LNCaP clone FGC (cell line): ENCODE results near the gene CTSK.

Experiments
- DNase-seq: peaks from one replicate; pipeline ENCODE4 v3.0.0-alpha.2; 2011; ENCODE audit warnings: low read depth
- H3K4me3 ChIP-seq: 2 replicates; pipeline ENCODE4 v1.5.1; 2011; ENCODE audit warnings: mild to moderate bottlenecking, low read depth, low read length, control low read depth
- TF ChIP-seq, protein P1 (sequence below): IDR thresholded peaks from 2 replicates; pipeline ENCODE4 v1.5.1; 2012; ENCODE audit warnings: mild to moderate bottlenecking; ENCODE audit not compliant: control insufficient read depth, insufficient read depth; ENCODE audit errors: extremely low read depth

Gene CTSK

DNA sequence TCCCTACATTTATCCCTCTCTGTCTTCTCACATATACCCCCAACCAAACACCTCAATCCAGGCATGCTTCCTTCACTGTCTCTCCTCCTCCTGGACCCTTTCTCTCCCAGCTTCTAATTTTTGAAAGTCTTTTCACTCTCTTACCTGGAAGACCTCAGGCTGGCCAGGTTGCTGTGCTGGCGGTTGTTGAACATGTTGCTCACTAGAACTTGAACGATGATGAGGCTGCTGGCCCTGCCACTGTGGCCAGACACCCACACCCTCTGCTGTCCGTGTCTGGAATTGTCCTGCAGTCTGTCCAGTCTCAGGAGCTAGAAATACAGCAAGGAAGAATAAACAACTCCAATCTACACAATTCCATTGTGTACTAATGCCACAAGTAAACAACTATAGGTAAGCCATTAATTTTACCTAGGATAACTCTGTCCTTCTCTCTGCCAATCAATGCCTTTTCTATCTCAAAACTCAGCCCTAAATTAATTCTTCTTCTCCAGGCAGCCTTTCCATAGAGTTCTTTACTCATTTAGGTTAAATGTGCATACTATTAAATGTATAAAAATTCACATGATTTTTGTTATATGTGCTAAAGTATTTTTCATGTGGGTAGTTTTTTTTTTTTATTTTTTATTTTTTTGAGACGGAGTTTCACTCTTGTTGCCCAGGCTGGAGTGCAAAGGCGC, 5.1 kb upstream of the CTSK start:
- DNase-seq: peak; percentile 70
- no peak overlapping the region for H3K4me3 ChIP-seq
- TF ChIP-seq, protein P1, sequence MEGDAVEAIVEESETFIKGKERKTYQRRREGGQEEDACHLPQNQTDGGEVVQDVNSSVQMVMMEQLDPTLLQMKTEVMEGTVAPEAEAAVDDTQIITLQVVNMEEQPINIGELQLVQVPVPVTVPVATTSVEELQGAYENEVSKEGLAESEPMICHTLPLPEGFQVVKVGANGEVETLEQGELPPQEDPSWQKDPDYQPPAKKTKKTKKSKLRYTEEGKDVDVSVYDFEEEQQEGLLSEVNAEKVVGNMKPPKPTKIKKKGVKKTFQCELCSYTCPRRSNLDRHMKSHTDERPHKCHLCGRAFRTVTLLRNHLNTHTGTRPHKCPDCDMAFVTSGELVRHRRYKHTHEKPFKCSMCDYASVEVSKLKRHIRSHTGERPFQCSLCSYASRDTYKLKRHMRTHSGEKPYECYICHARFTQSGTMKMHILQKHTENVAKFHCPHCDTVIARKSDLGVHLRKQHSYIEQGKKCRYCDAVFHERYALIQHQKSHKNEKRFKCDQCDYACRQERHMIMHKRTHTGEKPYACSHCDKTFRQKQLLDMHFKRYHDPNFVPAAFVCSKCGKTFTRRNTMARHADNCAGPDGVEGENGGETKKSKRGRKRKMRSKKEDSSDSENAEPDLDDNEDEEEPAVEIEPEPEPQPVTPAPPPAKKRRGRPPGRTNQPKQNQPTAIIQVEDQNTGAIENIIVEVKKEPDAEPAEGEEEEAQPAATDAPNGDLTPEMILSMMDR: peak; percentile 95

DNA sequence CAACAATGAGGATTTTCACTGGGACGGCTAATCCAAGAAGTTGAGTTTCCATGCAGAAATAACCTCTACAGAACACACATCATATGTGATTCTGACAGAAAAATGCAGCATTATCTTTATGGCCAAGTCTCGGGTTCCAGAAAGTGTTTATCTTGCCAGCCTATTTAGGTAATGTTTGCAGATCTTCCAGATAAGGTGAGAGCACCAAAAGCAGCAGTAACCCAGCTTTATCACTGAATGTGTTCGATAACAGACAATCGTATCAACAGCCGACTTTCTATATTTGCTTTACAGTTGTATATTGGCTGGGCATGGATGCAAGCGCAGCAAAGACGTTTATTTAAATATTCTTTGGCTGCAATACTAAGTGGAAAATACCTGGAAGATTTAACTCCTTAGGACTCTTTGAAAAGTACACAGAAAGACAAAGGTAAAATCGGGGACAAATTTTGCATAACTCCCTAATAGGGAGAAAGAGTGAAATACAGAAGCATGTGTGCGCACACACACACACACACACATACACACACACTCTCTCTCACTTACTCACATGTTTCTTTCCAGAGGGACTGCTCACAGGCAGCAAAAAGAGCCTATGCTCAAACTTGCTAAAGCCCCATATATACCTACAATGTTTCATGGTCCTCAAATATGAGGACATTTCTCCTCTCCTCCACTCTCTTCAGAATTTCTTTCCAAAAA, 3.0 kb upstream of the CTSK start:
- no peak overlapping the region for H3K4me3 ChIP-seq
- DNase-seq: peak; percentile 80
- TF ChIP-seq, protein P1: no peak

DNA sequence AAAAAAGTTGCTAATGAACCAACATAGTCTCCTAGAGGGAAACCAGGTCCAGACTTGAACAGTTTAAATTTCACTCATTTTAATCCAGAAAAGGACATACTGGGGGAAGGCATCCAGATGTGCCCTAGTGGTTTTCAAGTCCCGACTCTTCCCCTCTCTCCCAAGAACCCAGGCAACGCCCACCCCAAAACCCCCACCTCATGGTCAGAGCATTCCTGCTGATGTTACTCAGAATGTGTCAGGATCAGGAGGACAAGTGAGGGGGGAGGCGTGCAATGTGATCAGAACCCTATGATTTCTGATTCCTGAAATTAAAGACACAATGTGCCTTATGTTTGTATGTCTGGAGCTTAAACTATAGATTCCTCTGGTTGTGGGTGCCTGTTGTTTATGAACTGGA, 1.6 kb upstream of the CTSK start:
- H3K4me3 ChIP-seq: no peak overlapping the region
- no peak for DNase-seq
- TF ChIP-seq, protein P1: no peak

DNA sequence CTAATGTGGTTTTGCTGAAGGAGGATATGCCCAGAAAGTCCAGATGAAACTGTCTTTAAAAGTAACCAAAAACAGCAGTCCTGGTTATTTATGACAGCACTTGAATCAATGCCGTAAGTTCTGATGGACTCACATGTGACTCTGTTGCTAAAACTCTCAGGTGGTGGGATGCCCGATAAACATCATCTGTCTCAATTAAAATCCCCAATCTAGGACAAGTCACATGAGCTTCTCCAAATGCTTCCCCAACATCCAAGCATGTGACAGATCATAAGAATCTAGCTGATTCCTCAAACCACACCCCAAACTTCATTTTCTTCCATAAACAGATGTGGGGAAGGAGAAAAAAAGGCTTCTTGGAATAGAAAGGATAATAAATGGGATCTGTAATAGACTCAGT, 786 bp upstream of the CTSK start:
- TF ChIP-seq, protein P1: no peak
- DNase-seq: no peak

DNA sequence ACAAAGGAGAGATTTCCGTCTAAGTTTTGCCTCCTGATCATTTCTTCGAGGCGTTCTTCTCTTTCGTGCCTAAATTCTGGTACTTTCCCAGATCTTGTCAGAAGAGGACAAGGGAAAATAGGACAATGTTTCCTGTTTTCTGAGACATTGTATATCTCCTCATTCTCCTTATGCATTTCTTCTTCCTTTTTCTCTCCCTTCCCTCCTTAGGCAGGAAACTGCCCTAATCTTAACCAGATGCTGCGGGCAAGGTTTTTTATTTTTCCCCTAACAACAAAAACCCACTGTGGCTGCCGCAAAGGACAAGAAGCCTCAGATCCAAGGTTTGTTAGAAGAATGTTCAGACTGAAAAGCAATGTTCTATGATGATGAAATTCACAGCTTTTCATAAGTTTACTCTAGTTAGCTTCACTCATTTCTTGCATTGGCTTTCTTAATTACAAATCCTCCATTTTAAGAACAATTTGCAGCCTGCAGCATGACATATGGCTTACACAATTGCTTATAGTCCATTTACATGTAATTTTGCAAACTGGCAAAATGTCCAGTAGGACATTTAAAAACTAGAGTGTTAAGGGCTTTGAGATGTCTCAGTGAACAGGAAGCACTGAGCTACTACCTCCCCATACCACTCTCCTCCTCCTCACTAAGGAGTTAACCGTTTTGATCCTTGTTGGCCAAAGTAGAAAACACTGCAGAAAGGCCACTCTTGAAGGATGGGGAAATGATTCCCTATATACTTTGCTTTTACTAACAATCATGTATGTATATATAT, 624 bp downstream of the CTSK start:
- no peak overlapping the region for H3K4me3 ChIP-seq
- no peak for DNase-seq
- TF ChIP-seq, protein P1: no peak

More for the DNA sequence above, 786 bp upstream of the CTSK start:
- no peak overlapping the region for H3K4me3 ChIP-seq

DNA sequence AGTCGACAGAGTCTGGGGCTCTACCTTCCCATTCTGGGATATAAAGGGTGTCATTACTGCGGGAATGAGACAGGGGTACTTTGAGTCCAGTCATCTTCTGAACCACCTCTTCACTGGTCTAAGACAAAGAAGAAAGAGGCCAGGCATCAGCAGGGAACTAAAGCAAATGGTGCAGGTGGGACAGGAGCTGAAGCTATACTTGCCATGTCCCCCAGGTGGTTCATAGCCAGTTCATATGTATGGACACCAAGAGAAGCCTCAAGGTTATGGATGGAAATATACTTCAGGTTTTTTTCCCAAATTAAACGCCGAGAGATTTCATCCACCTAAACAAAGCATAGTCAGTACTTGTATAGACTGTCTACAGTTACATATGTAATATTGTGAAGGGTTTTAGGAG, 2.2 kb downstream of the CTSK start:
- no peak for DNase-seq
- TF ChIP-seq, protein P1: no peak
- H3K4me3 ChIP-seq: no peak overlapping the region
